GM19438 (cell line): ENCODE data around the gene MGST2.
A peak's percentile ranks its signal among the peaks of the same experiment; 100 is the strongest.
"Not testable (repeated sequence)": the region's sequence is repeated elsewhere in the genome, so short reads cannot be mapped to it uniquely, and the experiment has no call there.

Experiments
- ATAC-seq: cut with Tn5 transposase; IDR thresholded peaks from one replicate; pipeline ENCODE4 v1.9.1; 2021; ENCODE audit warnings: low read depth; ENCODE audit not compliant: unreplicated experiment

Gene MGST2

DNA sequence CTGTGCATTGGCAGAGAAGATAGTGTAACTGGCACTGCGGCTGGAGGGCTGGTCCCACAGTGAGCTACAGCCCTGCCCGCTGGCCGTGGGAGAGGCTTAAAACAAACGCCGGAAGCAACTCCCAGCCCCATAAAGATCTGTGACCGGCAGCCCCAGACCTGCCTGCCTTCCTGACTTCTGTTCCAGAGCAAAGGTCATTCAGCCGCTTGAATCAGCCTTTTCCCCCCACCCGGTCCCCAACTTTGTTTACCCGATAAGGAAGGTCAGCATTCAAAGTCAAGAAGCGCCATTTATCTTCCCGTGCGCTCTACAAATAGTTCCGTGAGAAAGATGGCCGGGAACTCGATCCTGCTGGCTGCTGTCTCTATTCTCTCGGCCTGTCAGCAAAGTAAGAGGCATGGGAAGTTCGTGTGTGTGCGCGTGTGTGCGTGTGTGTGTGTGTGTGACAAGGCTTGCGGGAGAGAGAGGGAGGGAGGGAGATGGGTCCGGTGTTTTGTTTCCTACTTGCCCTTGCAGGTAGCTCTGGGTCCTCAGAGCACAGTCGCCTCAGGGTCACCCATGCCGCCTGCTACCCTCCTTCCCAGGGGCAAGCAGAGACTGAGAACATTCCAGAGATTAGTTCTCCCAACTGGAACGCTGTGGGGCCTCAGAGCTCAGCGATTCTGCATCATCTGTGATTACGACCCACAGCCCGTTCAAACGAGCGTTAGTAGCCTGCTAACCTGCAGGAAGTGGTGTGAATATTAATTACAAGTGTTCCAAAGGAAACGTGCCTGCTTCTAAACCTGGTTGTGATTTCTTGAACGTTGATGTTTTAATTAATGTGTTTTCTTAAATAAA, at the start of gene MGST2:
TSS of gene MGST2 (plus strand) at position 130 of the 840 bp plus-strand sequence. CDS start at position 331, 201 bp downstream.
- ATAC-seq, result peak; percentile 84

DNA sequence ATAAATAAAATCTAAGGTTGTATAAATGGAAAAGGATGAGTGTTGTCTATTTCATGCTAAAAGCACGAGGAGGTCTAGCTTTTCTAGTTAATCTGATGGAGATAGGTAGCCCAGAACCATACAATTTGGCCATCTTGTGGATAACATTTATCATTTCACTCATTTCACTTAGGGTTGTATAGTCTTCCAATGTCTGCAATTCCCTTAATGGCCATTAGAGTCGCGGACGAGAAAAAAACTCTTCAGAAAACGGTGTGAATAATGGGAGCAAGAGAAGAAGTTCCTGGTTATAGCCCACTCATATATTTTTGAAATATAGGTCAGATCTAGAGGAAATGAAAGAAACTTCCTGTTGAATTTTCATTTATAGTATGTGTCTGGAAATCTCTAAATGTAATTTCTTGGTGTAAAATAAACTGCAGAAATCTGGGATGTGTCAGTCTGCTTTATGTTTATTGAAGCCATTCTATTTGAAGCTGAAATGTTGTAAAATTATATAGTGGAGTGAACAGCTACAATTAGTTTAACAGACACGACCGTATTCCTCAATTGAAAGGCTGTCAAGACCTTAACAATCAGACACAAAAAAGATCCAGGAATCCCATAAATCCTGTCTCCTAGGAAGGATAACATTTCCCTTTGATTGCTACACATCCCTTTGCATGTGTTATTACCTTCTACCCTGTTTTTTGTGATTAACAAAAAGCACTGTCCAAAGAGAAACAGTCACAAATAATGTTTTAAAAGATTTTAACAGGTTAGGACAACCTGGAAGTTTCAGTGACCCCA, 47.7 kb upstream of the MGST2 start:
- ATAC-seq, result no peak

DNA sequence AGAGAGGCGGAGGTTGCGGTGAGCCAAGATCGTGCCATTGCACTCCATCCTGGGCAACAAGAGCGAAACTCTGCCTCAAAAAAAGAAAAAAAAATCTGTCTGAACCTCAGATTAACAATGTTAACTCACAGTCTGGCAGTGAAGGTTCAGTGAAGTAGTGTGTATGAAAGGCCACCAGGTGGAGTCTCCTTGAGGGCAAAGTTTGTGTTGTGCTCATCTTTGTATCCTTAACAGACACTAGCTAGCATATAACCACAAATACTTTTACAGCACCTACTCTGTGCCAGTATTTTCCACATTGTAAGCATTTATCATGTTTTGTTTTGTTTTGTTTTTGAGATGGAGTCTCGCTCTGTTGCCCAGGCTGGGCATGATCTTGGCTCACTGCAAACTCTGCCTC, 46.0 kb upstream of the MGST2 start:
- ATAC-seq, result no peak

DNA sequence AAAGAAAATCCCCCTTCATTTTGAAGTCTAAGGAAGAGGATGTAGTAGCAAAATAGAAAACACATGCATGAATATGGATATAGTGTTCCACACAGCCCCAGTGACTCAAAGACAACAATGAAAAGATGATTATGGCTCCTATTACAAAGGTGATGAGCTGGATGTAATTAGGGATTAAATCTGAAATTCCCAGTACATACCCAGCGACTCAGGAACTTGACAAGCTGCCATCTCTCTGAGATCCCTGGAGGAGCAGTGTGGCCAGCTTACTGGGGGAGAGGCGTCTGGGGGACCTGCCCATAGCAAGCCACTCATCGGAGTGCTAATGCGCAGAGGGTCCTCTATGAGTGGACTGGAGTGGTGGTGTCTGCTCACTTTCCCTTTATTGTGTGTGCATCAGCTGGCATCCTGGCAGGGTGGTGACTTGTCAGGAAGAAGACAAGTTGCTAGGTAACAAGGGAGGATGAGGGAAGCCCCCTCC, 42.7 kb upstream of the MGST2 start:
- ATAC-seq, result no peak

DNA sequence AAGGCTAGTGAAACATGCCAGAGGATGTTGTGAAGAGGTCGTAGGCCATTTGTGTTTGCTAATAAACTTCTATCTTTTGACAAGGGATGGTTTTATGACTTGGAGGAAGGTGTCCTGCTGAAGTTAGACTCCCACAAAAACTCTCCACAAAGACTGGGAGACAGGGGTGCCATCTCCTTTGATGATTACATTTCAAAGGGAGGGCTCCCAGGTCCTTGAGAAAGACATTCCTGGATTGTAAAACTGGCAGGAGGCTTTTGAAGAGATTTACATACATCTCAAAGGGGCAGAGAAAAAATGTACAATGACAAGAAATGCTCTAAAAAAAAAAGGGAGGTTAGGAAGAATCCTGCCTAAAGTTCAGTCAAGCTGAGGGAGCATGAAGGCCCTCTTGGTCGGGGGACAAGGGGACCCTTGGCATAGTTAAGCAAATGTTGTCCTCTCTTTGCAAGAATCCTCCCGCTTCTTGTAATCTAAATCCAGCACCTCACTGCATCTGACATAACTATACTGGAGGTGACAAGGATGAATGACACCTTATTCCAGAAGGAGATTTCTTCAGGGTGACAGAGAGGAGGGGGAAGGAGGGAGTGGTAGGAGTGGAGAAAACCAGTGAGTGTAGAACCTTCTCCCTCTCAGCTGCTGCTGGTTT, 41.1 kb upstream of the MGST2 start:
- ATAC-seq, result no peak

DNA sequence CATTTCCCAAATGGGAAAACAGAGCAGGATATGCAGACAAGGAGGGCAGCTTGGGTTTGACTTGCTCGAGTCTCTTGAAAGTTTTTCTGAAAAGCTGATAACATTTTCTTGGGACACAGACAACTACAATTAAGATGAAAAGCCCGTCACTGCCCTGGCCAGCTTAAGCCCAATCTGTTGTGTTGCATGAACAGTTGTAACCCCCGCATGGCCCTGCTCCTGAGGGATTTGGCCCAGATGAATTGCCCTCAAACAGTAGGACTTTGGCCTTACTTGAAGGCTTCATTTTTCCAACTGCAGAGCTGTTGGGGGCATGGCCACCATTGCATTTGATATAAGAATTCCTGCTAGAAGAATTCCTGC, 40.5 kb upstream of the MGST2 start:
- no peak for ATAC-seq

DNA sequence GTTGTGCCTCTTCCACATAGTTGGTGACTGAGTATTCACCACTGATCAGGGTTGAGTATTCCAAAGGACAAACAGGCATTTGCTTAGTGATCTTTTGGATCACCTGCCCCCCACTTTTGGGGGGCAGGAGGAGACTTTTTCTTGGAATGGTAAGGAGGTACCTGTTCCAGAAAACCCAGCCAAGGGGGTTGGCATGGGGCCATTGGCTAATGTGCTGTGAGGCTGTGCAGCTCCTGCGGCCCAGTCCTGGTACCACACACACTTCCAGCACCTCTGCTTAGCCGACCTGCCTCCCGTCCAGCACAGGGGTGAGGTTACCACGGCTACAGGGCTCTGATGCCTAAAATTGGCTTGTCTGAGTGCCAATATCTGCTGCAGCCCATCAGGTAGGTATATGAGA, 40.1 kb upstream of the MGST2 start:
- no peak for ATAC-seq

DNA sequence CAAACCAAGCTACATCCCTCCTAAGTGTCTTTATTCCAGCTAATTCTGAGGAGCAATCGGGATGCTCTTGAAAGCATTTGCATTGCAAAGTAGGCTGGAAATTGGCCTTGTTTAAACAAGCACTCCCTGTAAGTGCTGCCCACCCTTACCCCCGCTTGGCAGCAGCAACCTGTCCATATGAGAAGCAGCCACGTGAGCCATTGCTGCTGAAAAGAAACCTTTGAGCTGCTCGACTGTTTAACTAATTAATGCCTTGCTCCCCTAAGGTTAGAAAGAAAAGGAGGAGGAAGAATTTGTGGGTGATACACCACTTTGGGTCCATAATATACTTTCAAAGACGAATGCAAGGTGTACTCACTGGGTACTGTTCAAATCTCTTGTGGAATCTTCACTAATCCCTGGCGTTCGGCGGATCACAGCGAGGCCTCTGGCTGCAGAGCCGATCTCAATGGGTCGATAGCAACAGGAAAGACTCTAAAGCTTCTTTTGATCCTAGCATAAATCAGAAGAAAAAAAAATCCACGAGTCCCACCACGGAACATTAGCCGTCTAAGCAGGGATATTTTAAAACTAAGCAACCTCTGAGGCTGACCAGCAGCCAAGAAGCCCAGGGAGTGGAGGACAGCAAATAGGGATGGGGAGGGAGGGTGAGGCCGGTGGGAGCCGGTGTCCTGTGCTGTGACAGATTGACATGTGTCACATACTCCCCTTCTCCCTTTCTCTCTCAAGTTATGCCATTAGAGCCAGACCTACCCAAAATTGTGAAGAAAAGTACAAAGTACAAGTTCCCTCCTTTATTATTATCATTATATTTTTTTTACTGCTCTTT, 37.2 kb upstream of the MGST2 start:
- no peak for ATAC-seq

DNA sequence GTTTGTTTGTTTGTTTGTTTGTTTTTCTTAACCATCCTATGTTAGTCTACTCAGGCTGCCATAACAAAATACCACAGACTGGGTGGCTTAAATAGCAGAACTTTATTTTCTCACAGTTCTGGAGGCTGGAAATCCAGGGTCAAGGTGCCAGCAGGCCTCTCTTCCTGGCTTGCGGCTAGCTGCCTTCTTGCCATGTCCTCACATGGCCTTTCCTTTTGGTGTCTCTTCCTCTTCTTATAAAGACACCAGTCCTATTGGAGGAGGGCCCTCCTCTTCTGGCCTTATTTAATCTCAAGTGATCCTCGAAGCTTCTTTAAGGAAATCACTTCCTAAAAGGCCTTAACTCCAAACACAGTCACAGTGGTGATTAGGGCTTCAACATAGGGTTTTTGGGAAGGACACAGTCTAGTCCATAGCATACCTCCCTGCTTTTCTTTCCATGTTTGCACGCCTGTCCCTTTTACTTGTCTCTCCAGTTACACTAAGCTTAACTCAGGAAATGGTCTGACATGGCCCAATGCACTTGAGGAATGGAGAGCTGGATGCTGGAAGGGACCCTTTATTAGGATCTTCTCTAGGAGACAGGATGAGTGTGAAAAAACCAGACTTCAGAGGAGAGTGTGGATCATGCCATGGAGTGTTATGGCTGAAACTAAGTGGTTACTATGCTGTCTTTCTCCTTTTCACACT, 36.0 kb upstream of the MGST2 start:
- ATAC-seq, result no peak

DNA sequence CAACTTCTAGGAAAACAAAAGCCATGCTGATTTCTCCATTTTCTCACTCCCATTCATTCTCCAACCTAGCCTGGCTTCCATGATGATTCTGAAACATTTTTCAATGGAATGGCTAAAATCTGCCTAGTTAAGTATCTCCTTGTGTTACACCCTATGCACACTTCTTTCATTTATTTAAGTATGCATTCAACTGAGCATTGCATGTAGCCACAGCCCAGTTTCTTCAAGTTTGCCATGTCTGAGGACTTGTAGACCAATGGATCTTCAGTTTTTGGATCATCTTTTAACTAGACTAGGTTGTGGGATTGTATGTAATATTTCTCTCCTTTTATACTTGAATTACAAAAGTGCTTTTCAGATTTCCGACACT, 35.5 kb upstream of the MGST2 start:
- no peak for ATAC-seq

DNA sequence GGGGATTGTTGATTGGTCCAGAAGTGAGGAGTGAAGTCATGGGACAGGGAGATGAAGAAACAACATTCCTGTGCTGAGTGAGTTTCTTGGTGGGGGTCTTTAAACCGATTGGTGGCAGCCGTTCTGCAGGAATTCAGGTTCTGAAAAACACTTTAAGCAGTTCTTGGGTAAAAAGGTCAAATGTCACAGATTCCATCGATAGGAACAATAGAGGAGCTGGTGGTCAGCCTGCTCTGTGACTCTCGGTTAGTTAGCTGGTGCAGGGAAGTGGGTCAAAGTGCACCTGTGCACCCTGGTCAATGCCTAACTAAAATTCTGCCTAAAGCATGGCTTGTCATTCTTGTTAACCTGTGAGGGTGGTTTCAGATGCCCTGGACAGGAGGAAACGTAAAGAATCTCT, 34.6 kb upstream of the MGST2 start:
- no peak for ATAC-seq

DNA sequence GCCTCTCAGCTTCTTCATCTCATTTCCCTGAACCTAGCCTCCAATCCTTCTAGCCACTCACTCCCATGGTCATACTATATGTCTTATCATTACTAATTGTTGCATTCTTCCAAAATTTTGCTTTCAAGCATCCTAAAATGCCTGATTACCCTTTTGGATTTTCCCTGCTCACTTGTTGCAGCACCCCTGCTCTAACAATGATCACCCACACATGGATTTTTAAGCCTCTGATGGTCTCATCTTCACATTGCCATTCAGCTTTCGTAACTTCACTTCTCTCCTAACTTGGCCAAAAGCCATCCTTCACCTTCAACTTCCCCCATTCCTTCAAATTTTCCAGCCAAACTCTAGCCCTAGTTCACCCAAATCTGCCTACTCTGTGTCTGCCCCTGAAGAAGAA, 33.8 kb upstream of the MGST2 start:
- ATAC-seq, result no peak

DNA sequence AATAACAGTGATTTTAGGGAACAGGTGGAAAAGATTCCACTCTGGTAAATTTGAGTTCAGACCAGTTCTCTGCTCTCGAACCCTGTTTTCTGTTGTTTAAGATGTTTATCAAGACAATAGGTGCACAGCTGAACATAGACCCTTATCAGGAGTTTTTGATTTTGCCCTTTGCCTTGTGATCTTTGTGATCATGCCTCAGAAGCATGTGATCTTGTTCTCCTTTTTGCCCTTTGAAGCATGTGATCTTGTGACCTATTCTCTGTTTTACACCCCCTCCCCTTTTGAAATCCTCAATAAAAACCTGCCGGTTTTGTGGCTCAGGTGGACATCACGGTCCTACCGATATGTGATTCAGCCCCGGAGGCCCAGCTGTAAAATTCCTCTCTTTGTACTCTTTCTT, 32.9 kb upstream of the MGST2 start:
- not testable (repeated sequence) for ATAC-seq

DNA sequence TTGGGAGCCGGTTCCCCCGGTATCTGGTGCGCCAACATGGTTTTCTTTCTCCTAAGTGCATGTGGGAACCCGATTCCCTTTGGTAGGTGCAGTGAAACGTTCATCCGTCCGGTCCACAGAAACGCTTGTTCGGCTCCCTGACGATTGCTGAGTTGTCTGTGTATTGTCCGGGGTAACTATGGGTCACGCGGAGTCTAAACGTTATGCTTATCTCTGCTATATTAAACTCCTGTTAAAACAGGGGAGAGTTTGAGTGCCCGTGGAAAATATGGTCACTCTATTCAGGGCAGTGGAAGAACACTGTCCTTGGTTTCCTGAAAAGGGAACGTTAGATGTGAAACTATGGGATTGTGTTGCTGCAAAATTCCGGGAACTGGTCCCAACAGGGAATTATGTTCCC, 32.4 kb upstream of the MGST2 start:
- ATAC-seq, result no peak

DNA sequence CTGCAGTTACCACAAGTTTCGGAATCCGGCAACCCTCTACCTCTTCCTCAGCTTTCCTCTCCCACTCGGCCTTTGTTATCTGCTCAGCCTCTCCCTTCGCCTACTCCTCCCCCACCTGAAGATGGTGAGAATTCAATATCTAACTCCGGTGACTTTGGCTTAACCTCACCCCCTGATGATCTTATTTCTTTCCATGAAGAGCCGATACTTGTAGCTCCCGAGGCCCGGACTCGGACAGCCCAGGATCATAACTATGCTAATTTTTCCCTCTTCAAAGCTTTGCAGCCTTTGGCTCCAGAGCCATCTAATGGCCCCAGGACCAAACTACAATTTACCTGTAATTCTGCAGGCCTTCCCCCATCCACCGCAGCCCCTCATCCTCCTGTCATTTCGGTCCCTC, 32.0 kb upstream of the MGST2 start:
- ATAC-seq, result no peak

DNA sequence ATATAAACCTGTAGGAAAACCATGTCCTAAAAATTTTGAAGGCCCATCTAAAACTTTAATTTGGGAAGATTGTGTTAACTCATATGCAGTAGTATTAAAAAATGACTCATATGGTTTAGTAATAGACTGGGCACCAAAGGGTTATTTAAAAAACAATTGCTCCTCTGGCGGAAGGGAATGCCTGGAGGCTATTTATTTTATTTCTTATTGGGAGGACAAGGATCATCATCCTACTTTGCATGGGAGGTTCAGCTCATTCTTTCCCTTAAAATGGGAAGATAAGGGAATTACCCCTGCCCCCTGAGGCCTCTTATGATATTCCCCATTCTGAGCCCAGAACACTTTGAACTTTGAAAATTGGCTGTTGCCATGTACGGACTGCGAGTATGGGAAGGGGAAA, 29.7 kb upstream of the MGST2 start:
- no peak for ATAC-seq

DNA sequence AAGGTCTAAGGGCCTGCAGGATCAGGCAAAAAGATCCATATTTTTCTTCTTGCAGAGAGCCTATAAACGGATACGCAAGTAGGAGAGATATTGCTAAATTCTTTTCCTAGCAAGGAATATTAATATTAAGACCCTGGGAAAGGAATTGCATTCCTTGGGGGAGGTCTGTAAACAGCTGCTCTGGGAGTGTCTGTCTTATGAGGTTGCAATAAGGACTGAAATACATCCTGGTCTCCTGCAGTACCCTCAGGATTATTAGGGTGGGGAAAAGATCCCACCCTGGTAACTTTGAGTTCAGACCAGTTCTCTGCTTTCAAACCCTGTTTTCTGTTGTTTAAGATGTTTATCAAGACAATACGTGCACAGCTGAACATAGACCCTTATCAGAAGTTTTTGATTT, 27.3 kb upstream of the MGST2 start:
- ATAC-seq, result not testable (repeated sequence)

DNA sequence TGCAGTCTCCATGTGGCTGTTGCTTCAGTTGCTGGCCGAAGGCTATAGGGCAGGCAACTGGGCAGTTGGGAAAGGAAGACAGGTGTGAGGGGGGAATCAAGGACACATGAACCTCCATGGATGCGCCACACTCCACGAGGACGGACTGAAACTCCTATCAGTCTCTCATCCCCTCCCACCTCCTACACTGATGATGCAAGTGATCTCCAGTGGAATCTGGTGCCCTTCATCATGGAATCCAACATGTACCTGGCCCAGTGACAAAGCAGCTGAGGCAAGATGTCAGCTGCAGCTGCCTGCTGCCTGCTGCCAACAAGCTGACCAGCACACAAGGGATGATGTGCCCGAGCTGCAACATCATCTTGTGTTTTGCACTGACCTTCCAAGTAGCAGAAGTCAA, 26.0 kb upstream of the MGST2 start:
- ATAC-seq, result no peak

DNA sequence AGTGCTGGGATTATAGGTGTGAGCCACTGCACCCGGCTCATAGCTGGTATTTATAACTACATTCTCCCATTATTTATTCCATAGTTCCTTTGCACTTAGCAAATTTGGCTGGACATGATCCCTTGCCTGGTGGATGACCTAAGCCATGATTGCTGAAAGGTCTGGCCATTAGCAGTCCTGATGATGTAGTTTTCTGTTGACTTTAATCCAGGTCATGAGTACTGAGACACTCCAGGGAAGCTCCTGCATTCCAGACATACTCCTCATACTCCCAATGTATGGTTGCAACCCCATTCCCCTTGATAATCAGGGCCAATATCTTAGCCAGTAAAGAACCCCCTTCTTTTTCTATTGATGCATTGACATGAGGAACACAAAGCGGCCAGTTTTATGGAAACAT, 24.4 kb upstream of the MGST2 start:
- ATAC-seq, result no peak

DNA sequence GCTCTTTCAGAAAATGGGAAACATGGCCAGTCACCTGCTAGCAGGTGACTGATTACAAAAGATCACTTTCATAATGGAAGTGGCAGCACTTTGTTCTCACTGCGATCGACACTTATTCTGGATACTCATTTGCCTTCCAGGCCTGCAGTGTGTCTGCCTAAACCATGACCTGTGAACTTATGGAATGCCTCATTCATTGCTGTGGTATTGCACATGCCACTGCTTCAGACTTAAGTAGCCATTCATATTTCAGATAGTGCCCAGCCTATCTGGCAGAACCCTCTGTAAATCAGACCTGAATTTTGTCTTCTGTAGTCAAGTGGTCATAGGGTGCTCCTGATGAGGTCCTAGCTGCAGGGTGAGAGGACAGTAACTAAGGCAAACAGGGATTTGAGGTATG, 23.3 kb upstream of the MGST2 start:
- no peak for ATAC-seq
